Suppressor macrophage treated with lipopolysaccharide for 4 hours (primary cell): ENCODE measurements around the gene SMIM11.
"Not testable (repeated sequence)": the region's sequence is repeated elsewhere in the genome, so short reads cannot be mapped to it uniquely, and the experiment has no call there.

ENCODE experiments used
- DNase-seq: peaks from one replicate; pipeline ENCODE4 v3.0.0-alpha.2; 2020

The SMIM11 gene

DNA sequence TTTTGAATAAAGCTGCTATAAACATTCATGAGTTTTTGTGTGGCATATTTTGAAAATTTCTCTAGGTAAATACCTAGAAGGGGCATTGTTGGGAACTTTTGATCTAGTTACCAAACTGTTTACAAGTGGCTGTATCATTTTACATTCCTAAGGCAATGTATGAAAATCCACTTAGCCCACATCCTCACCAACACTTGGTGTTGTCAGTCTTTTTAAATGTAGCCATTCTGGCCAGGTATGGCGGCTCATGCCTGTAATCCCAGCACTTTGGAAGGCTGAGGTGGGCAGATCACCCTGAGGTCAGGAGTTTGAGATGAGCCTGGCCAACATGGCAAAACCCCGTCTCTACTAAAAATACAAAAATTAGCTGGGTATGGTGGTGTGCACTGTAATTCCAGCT lies 17.4 kb upstream of the SMIM11 start:
- DNase-seq, result no peak

DNA sequence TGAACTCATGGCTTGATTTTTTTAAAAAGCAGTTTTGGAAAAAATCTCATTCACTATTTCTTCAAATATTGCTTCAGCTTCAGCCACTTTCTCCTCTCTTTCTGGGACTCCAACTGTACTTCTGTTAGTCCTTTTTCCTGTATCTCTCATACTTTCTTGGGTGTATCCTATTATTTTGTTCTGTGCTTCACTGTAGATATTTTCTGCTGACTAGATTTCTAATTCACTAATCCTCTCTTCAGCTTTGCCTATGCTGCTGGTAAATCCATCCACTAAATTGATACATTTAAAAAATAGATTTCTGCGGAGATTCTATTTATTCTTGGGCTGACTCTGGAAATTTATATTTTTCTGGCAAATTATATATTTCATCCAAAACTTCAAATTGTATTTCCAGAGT lies 16.4 kb upstream of the SMIM11 start:
- no peak for DNase-seq

GRCh38 chr21:34360488-34361241 lies 14.6 kb upstream of the SMIM11 start:
- no peak for DNase-seq

GRCh38 chr21:34362136-34362444 lies 13.2 kb upstream of the SMIM11 start:
- DNase-seq, result no peak

- DNase-seq, result no peak
Measured at GRCh38 chr21:34362670-34363069, 12.6 kb upstream of the SMIM11 start.

- DNase-seq, result no peak
Measured at GRCh38 chr21:34363733-34364132, 11.6 kb upstream of the SMIM11 start, which contains the start of gene KCNE2. TSS of gene KCNE2 (plus strand) at chr21:34364006. CDS start at chr21:34370479, 6,473 bp downstream.

GRCh38 chr21:34364921-34365320 lies 10.4 kb upstream of the SMIM11 start:
- no peak for DNase-seq

DNA sequence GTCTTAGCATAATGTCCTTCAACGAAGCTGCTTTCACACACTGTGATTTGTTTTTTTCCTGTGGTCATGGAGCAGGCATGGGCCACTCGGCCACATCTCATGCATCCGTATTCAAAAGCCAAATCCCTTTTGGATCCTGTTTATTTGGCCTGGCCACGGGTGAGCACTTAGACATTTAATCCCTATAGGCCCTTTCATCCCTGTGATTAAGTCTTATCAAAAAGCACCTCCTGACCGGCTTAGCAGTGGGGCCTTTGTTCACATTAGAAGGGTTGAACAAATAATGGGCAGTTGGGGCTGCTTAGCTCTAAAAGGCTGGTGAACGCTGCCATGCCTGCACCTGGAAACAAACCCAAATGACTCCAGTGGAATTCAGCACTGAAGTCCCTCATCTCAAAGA lies 9.5 kb upstream of the SMIM11 start:
- DNase-seq, result no peak

- peak; percentile 64 for DNase-seq
Measured at GRCh38 chr21:34367320-34367935, 7.9 kb upstream of the SMIM11 start.

DNA sequence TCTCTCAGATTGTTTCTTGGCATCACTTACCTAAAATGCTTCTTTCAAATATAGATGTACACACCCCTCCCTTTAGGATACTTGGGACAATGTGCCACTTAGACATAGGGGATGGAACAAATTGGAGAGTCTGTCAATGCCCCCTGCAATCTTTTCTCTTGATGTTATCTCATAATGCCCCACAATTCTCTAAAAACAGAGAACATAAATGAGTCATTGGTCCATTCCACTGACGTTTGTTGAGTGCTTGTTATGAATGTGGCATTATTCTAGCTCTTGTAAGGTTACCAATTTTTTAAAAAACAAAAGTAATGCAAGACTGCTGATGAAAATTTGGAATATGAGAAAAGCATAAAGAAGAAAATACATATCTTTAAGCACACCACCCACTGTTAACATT lies 5.6 kb upstream of the SMIM11 start:
- no peak for DNase-seq

GRCh38 chr21:34372321-34372720 lies 3.0 kb upstream of the SMIM11 start:
- no peak for DNase-seq

DNA sequence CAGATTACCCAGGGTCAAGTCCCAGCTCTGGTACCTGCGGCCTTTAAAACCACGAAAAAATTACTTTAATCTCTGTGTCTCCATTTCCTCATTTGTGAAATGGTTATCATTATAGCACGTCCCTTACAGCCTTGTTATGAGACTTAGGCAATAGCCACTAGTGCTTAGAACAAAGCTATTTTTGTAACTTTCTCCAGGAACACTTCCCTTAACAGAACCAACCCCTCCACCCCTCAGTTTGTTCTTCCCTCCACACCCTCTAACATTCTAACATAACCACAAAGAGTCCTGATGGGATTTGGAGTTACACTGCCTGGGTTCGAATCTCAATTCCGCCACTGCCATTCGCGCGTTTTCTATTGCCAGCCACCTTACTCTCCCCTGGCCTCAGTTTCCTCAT lies 845 bp upstream of the SMIM11 start:
- not testable (repeated sequence) for DNase-seq

- DNase-seq, result not testable (repeated sequence)
Measured at GRCh38 chr21:34375619-34375972, 289 bp downstream of the SMIM11 start.

DNA sequence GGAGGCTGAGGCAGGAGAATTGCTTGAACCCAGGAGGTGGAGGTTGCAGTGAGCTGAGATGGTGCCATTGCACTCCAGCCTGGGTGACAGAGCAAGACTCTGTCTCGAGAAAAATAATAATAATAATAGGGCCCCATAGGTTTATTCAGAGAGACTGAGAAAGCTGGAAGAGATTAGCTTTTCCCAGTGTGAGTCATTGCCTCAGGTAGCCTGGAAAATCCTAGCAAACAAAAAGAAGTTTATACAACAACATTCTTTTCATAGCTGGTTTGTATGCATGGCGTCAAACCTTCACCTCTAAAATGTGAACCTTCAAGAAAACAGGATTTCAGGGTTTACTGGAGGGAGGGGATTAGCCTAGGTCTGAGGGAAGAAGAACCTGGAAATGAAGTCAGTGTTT lies 7.8 kb downstream of the SMIM11 start:
- not testable (repeated sequence) for DNase-seq

- DNase-seq, result not testable (repeated sequence)
Measured at GRCh38 chr21:34383724-34384415, 8.6 kb downstream of the SMIM11 start.

DNA sequence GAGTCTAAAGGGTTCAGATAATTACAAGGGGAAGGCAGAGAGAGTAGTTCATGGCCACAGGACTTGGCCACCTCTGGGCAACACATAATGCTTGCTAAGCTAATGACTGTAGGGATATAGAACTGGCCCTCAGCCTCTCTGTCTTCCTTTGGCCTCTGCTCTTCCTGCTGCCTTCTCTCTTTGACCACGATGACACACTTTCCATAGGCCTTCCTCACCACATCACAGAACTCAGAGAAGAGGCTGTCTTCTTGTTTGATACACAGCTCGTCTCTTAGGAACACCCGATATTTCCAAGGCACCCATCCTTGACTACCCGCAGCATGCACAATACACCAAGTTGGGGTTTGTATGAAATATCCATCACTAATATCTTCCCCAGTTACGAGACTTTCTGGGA lies 25.2 kb downstream of the SMIM11 start:
- not testable (repeated sequence) for DNase-seq

- DNase-seq, result not testable (repeated sequence)
Measured at GRCh38 chr21:34404742-34405141, 29.4 kb downstream of the SMIM11 start.

DNA sequence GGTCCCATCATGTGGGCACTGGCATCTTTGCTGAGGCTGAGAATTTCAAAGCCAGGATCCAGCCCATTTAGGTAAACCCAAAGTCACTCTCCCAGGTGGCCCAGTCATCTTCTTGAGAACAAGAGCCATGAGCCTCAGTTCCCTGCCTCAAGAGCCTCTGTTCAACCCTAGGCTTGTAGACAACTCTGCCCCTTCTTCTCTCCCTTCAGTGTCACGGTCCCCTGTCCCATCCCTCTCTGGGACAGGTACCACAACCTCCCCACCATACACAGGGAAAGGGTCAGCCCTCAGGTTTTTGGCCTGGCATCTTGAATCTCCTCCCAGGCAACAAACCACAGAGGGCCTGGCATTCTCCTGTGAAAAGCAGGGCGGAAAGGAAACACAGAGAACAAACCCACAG lies 30.4 kb downstream of the SMIM11 start:
- DNase-seq, result not testable (repeated sequence)

GRCh38 chr21:34406102-34406501 lies 30.8 kb downstream of the SMIM11 start:
- DNase-seq, result not testable (repeated sequence)

- not testable (repeated sequence) for DNase-seq
Measured at GRCh38 chr21:34406676-34407075, 31.4 kb downstream of the SMIM11 start.

GRCh38 chr21:34407294-34407693 lies 32.0 kb downstream of the SMIM11 start:
- not testable (repeated sequence) for DNase-seq

DNA sequence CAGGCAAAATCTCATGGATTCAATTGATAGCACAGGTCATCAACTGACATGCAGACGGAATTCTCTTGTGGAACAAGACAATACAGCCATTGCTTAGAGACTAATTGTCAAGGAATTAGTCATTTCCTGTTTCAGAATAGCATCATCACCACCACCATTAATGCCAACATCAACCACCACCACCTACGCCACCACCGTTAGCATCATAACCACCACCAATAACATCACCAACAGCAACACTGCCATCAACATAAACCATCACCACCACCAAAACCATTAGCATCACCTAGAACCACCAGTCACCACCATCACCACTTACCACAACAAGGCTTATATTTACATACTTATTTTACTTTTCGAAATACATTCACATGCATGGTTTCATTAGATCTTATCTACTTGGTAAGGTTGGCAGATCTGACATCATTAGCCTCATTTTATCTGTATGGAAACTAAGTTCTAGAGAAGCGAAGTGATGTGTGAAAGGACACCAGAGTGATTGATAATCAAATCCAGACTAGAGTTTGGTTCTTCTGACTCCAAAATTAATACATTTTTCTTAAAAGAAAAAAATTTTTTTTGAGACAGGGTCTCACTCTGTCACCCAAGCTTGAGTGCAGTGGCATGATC lies 42.3 kb downstream of the SMIM11 start:
- not testable (repeated sequence) for DNase-seq

GRCh38 chr21:34423805-34424204 lies 48.5 kb downstream of the SMIM11 start, which contains the start of gene SMIM34:
TSS of gene SMIM34 (minus strand) at chr21:34423951. CDS start at chr21:34423839, 112 bp downstream.
- not testable (repeated sequence) for DNase-seq
